K562 (cell line): Measurements from ENCODE around the gene INPP1. TPM values are rescaled to one million over a fixed set of nuclear protein-coding genes. Genes with fewer than 3 reads are reported as not detected.

Experiments used
- CEBPG ChIP-seq, 3 experiments: fragments of 200-800 bp in 1 of 3; sonication (Bioruptor generic) in 1 of 3; sonication (generic) in 1 of 3; formaldehyde crosslinking in 1 of 3; IDR thresholded peaks in 2 of 3; conservative IDR thresholded peaks in 1 of 3; 2 replicates each; pipeline versions ENCODE4 v1.6.1 to v1.8.0; 2016 to 2022; ENCODE audit warnings: missing compliant biosample characterization in 2 of 3, missing genetic modification characterization in 2 of 3, mild to moderate bottlenecking in 1 of 3, missing genetic modification reagents in 1 of 3
- KDM5B ChIP-seq: fragments of 200-600 bp; sonication (generic); IDR thresholded peaks from 2 replicates; pipeline ENCODE4 v1.6.1; 2012; ENCODE audit warnings: low read depth, mild to moderate bottlenecking, moderate library complexity, low read length, control low read depth, inconsistent platforms; ENCODE audit not compliant: insufficient replicate concordance
- NFYB ChIP-seq: IDR thresholded peaks from 2 replicates; pipeline ENCODE4 v1.6.1; 2011; ENCODE audit warnings: mild to moderate bottlenecking, moderate library complexity; ENCODE audit not compliant: insufficient read length; ENCODE audit errors: extremely low read depth
- SAP30 ChIP-seq: fragments of 200-600 bp; sonication (generic); IDR thresholded peaks from 2 replicates; pipeline ENCODE4 v1.6.1; 2012; ENCODE audit warnings: borderline replicate concordance, low read depth, mild to moderate bottlenecking, moderate library complexity, low read length, control low read depth, inconsistent platforms; ENCODE audit not compliant: insufficient read depth, poor library complexity, severe bottlenecking
- ZC3H11A ChIP-seq: IDR thresholded peaks from 2 replicates; pipeline ENCODE4 v1.6.1; 2012; ENCODE audit warnings: low read depth, low read length, improper control_type of control experiment
- ZFP36 ChIP-seq: fragments of 150-350 bp; IDR thresholded peaks from 2 replicates; pipeline ENCODE4 v1.6.1; 2018; ENCODE audit warnings: low read length, low read depth; ENCODE audit not compliant: partially characterized antibody
- ZNF133 ChIP-seq: fragments of 250-450 bp; sonication (Bioruptor Pico); IDR thresholded peaks from 2 replicates; pipeline ENCODE4 v1.4.0; 2020; ENCODE audit warnings: mild to moderate bottlenecking
- ZNF143 ChIP-seq: sonication (generic); formaldehyde crosslinking; IDR thresholded peaks from 2 replicates; pipeline ENCODE4 v1.9.0; 2022; ENCODE audit warnings: mild to moderate bottlenecking, missing genetic modification reagents
- ZNF75A ChIP-seq: fragments of 450-650 bp; formaldehyde crosslinking; IDR thresholded peaks from 2 replicates; pipeline ENCODE4 v1.4.0; 2020; ENCODE audit warnings: mild to moderate bottlenecking
- polyA plus RNA-seq, 8 experiments: library from polyadenylated mRNA; depleted of rRNA in 4 of 8; stranded (reverse) in 5 of 8; unstranded in 3 of 8; fragments of >200 nt; fragmentation: Nextera tagmentation in 2 of 8; fragmentation: Illumina TruSeq in 1 of 8; extraction: Ambion mirVana in 2 of 8; extraction: Trizol in 1 of 8; gene quantifications; 2 replicates each; pipeline versions ENCODE4 v1.2.1 to v1.2.3, GENCODE V29; 2011 to 2014; ENCODE audit warnings: inconsistent platforms in 1 of 8, missing spikeins in 1 of 8
- total RNA-seq, 7 experiments: library from RNA; depleted of rRNA in 6 of 7; stranded (reverse); fragments of >200 nt in 6 of 7; fragmentation: Illumina TruSeq in 2 of 7; extraction: Trizol in 2 of 7; gene quantifications; 2 replicates each; pipeline versions ENCODE4 v1.2.1 to v1.2.3, GENCODE V29; 2011 to 2021; ENCODE audit warnings: low replicate concordance in 1 of 7
- TF ChIP-seq, protein P1 (sequence below): fragments of 150-350 bp; conservative IDR thresholded peaks from 2 replicates; pipeline ENCODE4 v1.6.1; 2014; ENCODE audit warnings: low read length
- TF ChIP-seq, protein P2 (sequence below): fragments of 200-800 bp; sonication (Bioruptor generic); IDR thresholded peaks from 2 replicates; pipeline ENCODE4 v1.6.1; 2016; ENCODE audit warnings: missing genetic modification characterization, missing compliant biosample characterization
- TF ChIP-seq, protein P3 (sequence below): sonication (generic); formaldehyde crosslinking; IDR thresholded peaks from 2 replicates; pipeline ENCODE4 v1.8.0; 2022; ENCODE audit warnings: mild to moderate bottlenecking, missing genetic modification reagents
- TF ChIP-seq, protein P4 (sequence below): sonication (generic); formaldehyde crosslinking; IDR thresholded peaks from 2 replicates; pipeline ENCODE4 v1.8.0; 2022; ENCODE audit warnings: missing genetic modification reagents, mild to moderate bottlenecking, borderline replicate concordance

INPP1 gene
- total and polyA plus RNA-seq, 9 of the 15 experiments (the other 6 are each of a cell fraction or from before 2014, with no cell fraction given) = 3.7 to 11.8 (median 6.5) TPM

DNA sequence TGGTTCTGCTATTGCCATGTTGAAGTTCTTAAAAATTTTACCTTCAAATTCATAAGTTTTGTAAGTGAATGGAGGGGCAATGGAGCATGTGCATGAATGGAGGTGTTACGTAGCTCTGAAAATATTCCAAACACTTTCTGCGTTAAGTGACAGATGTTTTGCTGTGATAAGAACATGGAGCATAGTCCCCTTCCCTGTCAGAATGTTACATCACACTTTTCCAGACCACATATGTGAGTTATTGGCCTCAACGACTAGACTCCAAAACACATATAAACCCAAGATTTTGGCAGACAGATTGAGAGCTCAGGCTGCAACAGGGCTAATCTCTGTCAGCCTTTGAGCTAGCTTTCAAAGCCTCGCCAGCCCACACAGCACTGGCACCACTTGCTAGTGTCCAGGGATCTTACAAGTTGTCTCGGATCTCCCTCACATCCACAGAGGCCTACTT is 37.6 kb downstream of the INPP1 start (continued):
- TF ChIP-seq, protein P1, sequence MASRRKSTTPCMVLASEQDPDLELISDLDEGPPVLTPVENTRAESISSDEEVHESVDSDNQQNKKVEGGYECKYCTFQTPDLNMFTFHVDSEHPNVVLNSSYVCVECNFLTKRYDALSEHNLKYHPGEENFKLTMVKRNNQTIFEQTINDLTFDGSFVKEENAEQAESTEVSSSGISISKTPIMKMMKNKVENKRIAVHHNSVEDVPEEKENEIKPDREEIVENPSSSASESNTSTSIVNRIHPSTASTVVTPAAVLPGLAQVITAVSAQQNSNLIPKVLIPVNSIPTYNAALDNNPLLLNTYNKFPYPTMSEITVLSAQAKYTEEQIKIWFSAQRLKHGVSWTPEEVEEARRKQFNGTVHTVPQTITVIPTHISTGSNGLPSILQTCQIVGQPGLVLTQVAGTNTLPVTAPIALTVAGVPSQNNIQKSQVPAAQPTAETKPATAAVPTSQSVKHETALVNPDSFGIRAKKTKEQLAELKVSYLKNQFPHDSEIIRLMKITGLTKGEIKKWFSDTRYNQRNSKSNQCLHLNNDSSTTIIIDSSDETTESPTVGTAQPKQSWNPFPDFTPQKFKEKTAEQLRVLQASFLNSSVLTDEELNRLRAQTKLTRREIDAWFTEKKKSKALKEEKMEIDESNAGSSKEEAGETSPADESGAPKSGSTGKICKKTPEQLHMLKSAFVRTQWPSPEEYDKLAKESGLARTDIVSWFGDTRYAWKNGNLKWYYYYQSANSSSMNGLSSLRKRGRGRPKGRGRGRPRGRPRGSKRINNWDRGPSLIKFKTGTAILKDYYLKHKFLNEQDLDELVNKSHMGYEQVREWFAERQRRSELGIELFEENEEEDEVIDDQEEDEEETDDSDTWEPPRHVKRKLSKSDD = no peak
- TF ChIP-seq, protein P2, sequence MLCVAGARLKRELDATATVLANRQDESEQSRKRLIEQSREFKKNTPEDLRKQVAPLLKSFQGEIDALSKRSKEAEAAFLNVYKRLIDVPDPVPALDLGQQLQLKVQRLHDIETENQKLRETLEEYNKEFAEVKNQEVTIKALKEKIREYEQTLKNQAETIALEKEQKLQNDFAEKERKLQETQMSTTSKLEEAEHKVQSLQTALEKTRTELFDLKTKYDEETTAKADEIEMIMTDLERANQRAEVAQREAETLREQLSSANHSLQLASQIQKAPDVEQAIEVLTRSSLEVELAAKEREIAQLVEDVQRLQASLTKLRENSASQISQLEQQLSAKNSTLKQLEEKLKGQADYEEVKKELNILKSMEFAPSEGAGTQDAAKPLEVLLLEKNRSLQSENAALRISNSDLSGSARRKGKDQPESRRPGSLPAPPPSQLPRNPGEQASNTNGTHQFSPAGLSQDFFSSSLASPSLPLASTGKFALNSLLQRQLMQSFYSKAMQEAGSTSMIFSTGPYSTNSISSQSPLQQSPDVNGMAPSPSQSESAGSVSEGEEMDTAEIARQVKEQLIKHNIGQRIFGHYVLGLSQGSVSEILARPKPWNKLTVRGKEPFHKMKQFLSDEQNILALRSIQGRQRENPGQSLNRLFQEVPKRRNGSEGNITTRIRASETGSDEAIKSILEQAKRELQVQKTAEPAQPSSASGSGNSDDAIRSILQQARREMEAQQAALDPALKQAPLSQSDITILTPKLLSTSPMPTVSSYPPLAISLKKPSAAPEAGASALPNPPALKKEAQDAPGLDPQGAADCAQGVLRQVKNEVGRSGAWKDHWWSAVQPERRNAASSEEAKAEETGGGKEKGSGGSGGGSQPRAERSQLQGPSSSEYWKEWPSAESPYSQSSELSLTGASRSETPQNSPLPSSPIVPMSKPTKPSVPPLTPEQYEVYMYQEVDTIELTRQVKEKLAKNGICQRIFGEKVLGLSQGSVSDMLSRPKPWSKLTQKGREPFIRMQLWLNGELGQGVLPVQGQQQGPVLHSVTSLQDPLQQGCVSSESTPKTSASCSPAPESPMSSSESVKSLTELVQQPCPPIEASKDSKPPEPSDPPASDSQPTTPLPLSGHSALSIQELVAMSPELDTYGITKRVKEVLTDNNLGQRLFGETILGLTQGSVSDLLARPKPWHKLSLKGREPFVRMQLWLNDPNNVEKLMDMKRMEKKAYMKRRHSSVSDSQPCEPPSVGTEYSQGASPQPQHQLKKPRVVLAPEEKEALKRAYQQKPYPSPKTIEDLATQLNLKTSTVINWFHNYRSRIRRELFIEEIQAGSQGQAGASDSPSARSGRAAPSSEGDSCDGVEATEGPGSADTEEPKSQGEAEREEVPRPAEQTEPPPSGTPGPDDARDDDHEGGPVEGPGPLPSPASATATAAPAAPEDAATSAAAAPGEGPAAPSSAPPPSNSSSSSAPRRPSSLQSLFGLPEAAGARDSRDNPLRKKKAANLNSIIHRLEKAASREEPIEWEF (CRISPR knock-in tag) = no peak
- TF ChIP-seq, protein P3, sequence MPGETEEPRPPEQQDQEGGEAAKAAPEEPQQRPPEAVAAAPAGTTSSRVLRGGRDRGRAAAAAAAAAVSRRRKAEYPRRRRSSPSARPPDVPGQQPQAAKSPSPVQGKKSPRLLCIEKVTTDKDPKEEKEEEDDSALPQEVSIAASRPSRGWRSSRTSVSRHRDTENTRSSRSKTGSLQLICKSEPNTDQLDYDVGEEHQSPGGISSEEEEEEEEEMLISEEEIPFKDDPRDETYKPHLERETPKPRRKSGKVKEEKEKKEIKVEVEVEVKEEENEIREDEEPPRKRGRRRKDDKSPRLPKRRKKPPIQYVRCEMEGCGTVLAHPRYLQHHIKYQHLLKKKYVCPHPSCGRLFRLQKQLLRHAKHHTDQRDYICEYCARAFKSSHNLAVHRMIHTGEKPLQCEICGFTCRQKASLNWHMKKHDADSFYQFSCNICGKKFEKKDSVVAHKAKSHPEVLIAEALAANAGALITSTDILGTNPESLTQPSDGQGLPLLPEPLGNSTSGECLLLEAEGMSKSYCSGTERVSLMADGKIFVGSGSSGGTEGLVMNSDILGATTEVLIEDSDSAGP (CRISPR knock-in tag) = no peak
- TF ChIP-seq ZFP36 (no peak), KDM5B (no peak), CEBPG (CRISPR knock-in tag; IDR thresholded peaks at IDR 0.05) (peak; percentile 89), CEBPG (tag; conservative IDR thresholded peaks at IDR 0.05 in 1 of 2, IDR thresholded peaks at IDR 0.05 in 1 of 2) (peak; percentile 53 to 94; a peak in 3 of 4 replicates), ZNF143 (CRISPR knock-in tag) (no peak), ZNF133 (CRISPR knock-in tag) (no peak), SAP30 (no peak), ZNF75A (no peak), ZC3H11A (no peak), NFYB (no peak)
- TF ChIP-seq, protein P4, sequence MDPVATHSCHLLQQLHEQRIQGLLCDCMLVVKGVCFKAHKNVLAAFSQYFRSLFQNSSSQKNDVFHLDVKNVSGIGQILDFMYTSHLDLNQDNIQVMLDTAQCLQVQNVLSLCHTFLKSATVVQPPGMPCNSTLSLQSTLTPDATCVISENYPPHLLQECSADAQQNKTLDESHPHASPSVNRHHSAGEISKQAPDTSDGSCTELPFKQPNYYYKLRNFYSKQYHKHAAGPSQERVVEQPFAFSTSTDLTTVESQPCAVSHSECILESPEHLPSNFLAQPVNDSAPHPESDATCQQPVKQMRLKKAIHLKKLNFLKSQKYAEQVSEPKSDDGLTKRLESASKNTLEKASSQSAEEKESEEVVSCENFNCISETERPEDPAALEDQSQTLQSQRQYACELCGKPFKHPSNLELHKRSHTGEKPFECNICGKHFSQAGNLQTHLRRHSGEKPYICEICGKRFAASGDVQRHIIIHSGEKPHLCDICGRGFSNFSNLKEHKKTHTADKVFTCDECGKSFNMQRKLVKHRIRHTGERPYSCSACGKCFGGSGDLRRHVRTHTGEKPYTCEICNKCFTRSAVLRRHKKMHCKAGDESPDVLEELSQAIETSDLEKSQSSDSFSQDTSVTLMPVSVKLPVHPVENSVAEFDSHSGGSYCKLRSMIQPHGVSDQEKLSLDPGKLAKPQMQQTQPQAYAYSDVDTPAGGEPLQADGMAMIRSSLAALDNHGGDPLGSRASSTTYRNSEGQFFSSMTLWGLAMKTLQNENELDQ (CRISPR knock-in tag) = no peak
